HFF-Myc (cell line): ENCODE data around the gene LDLRAD4.

Experiments
- DNase-seq: peaks from one replicate; pipeline ENCODE4 v3.0.0-alpha.2; 2011; ENCODE audit warnings: low read depth; ENCODE audit errors: extremely low read depth
- H3K4me3 ChIP-seq: replicated peaks from 2 replicates; pipeline ENCODE4 v1.5.1; 2011; ENCODE audit warnings: low read depth, mild to moderate bottlenecking, control low read depth, low read length
- CTCF ChIP-seq: IDR thresholded peaks from 2 replicates; pipeline ENCODE4 v1.5.1; 2012; ENCODE audit warnings: mild to moderate bottlenecking, low read depth, low read length, control low read depth; ENCODE audit errors: missing control alignments

LDLRAD4 gene

GRCh38 chr18:13369353-13369752, 150.8 kb downstream of the LDLRAD4 start:
- TF ChIP-seq CTCF, result no peak
- DNase-seq, result no peak
- H3K4me3 ChIP-seq, result no peak overlapping the region

- no peak for DNase-seq
- H3K4me3 ChIP-seq, result no peak overlapping the region
- TF ChIP-seq CTCF, result no peak
Measured at GRCh38 chr18:13369756-13370510, 151.4 kb downstream of the LDLRAD4 start.

- no peak overlapping the region for H3K4me3 ChIP-seq
- no peak for TF ChIP-seq CTCF
- DNase-seq, result no peak
Measured at GRCh38 chr18:13370995-13371625, 152.6 kb downstream of the LDLRAD4 start.

- TF ChIP-seq CTCF, result no peak
- no peak for DNase-seq
- H3K4me3 ChIP-seq, result no peak overlapping the region
Measured at GRCh38 chr18:13371689-13372418, 153.3 kb downstream of the LDLRAD4 start.

GRCh38 chr18:13372531-13372951, 154.0 kb downstream of the LDLRAD4 start:
- no peak overlapping the region for H3K4me3 ChIP-seq
- TF ChIP-seq CTCF, result no peak
- DNase-seq, result no peak

GRCh38 chr18:13374096-13374467, 155.5 kb downstream of the LDLRAD4 start:
- no peak for DNase-seq
- H3K4me3 ChIP-seq, result no peak overlapping the region
- no peak for TF ChIP-seq CTCF
